HepG2 (cell line): ENCODE measurements around the gene NEURL3. TPM values are rescaled to one million over a fixed set of nuclear protein-coding genes. Genes with fewer than 3 reads are reported as not detected.
A peak's percentile ranks its signal among the peaks of the same experiment; 100 is the strongest.

Experiments used
- BCL6 ChIP-seq: IDR thresholded peaks from 2 replicates; pipeline ENCODE4 v1.6.1; 2016; ENCODE audit warnings: missing genetic modification reagents, missing compliant biosample characterization
- ETV6 ChIP-seq: sonication (generic); formaldehyde crosslinking; conservative IDR thresholded peaks from 2 replicates; pipeline ENCODE4 v1.4.0; 2020; ENCODE audit warnings: missing genetic modification reagents
- FOSL2 ChIP-seq: sonication (generic); formaldehyde crosslinking; IDR thresholded peaks from 2 replicates; pipeline ENCODE4 v1.4.0; 2020; ENCODE audit warnings: missing genetic modification reagents
- HCFC1 ChIP-seq: fragments of 150-350 bp; IDR thresholded peaks from 2 replicates; pipeline ENCODE4 v1.6.1; 2014; ENCODE audit warnings: low read depth, low read length
- IKZF1 ChIP-seq: fragments of 450-650 bp; IDR thresholded peaks from 2 replicates; pipeline ENCODE4 v1.7.1; 2016
- NR2F2 ChIP-seq: IDR thresholded peaks from 2 replicates; pipeline ENCODE4 v1.6.1; 2012; ENCODE audit warnings: low read depth, inconsistent platforms, borderline replicate concordance
- PAF1 ChIP-seq: IDR thresholded peaks from 2 replicates; pipeline ENCODE4 v1.6.1; 2016; ENCODE audit warnings: missing genetic modification reagents, missing compliant biosample characterization
- PAWR ChIP-seq: sonication (generic); formaldehyde crosslinking; IDR thresholded peaks from 2 replicates; pipeline ENCODE4 v1.4.0; 2020; ENCODE audit warnings: missing genetic modification reagents, mild to moderate bottlenecking, borderline replicate concordance
- PHF8 ChIP-seq: sonication (generic); formaldehyde crosslinking; IDR thresholded peaks from 2 replicates; pipeline ENCODE4 v1.5.0; 2020; ENCODE audit warnings: missing genetic modification reagents
- SMC3 ChIP-seq: IDR thresholded peaks from 2 replicates; pipeline ENCODE4 v1.6.1; 2011; ENCODE audit warnings: low read length, improper control_type of control experiment
- USF2 ChIP-seq, 2 experiments: sonication (generic) in 1 of 2; formaldehyde crosslinking in 1 of 2; IDR thresholded peaks; 2 replicates each; pipeline versions ENCODE4 v1.5.1 to v1.6.1; 2011 to 2020; ENCODE audit warnings: borderline replicate concordance in 1 of 2, low read depth in 1 of 2, low read length in 1 of 2, mild to moderate bottlenecking in 1 of 2, missing genetic modification reagents in 1 of 2, moderate library complexity in 1 of 2
- ZBTB33 ChIP-seq: sonication (generic); formaldehyde crosslinking; IDR thresholded peaks from 2 replicates; pipeline ENCODE4 v1.4.0; 2020; ENCODE audit warnings: missing genetic modification reagents
- ZFP36L2 ChIP-seq: sonication (generic); formaldehyde crosslinking; IDR thresholded peaks from 2 replicates; pipeline ENCODE4 v1.4.0; 2020; ENCODE audit warnings: missing genetic modification reagents
- ZMYM2 ChIP-seq: sonication (generic); formaldehyde crosslinking; IDR thresholded peaks from 2 replicates; pipeline ENCODE4 v1.8.0; 2022; ENCODE audit warnings: mild to moderate bottlenecking, missing genetic modification reagents
- ZNF205 ChIP-seq: IDR thresholded peaks from 2 replicates; pipeline ENCODE4 v1.6.1; 2018; ENCODE audit warnings: missing biosample characterization, missing genetic modification reagents
- ZNF484 ChIP-seq: sonication (generic); formaldehyde crosslinking; IDR thresholded peaks from 2 replicates; pipeline ENCODE4 v1.5.1; 2020; ENCODE audit warnings: mild to moderate bottlenecking, low read depth, missing genetic modification reagents, borderline replicate concordance
- ZNF746 ChIP-seq: sonication (generic); formaldehyde crosslinking; IDR thresholded peaks from 2 replicates; pipeline ENCODE4 v1.8.0; 2022; ENCODE audit warnings: mild to moderate bottlenecking, missing genetic modification reagents
- polyA plus RNA-seq, 8 experiments: library from polyadenylated mRNA; depleted of rRNA in 3 of 8; stranded (reverse) in 7 of 8; unstranded in 1 of 8; fragments of >200 nt; fragmentation: Illumina TruSeq in 4 of 8; extraction: Trizol in 4 of 8; gene quantifications; 2 replicates each; pipeline versions ENCODE4 v1.2.1 to v1.2.3, GENCODE V29; 2011 to 2016; ENCODE audit warnings: low read depth in 4 of 8, missing spikeins in 1 of 8, mixed read lengths in 1 of 8; ENCODE audit not compliant: insufficient read depth in 1 of 8
- total RNA-seq, 5 experiments: library from RNA; depleted of rRNA; stranded (reverse); fragments of >200 nt; fragmentation: Illumina TruSeq; extraction: Trizol; gene quantifications; 2 replicates each; pipeline ENCODE4 v1.2.3, GENCODE V29; 2016; ENCODE audit warnings: low read depth in 1 of 5
- TF ChIP-seq, protein P1 (sequence below): sonication (generic); formaldehyde crosslinking; conservative IDR thresholded peaks from 2 replicates; pipeline ENCODE4 v1.8.1; 2023; ENCODE audit warnings: missing genetic modification reagents
- TF ChIP-seq, protein P2 (sequence below): sonication (generic); formaldehyde crosslinking; IDR thresholded peaks from 2 replicates; pipeline ENCODE4 v1.5.0; 2020; ENCODE audit warnings: mild to moderate bottlenecking, missing genetic modification reagents

The NEURL3 gene
- total and polyA plus RNA-seq, 2 of the 13 experiments (the other 11 are each of a cell fraction or from before 2014, with no cell fraction given), result 0.16 to 1.2 TPM

- TF ChIP-seq ZNF484 (CRISPR knock-in tag), result no peak
- no peak for TF ChIP-seq ETV6 (CRISPR knock-in tag)
- no peak for TF ChIP-seq FOSL2 (CRISPR knock-in tag)
- no peak; the same call in 1 of the 2 replicates for TF ChIP-seq BCL6 (CRISPR knock-in tag)
- TF ChIP-seq IKZF1, result no peak
- TF ChIP-seq PAWR (CRISPR knock-in tag), result no peak
- TF ChIP-seq ZMYM2 (CRISPR knock-in tag), result peak; percentile 28; the same call in 1 of the 2 replicates
- TF ChIP-seq, protein P1, sequence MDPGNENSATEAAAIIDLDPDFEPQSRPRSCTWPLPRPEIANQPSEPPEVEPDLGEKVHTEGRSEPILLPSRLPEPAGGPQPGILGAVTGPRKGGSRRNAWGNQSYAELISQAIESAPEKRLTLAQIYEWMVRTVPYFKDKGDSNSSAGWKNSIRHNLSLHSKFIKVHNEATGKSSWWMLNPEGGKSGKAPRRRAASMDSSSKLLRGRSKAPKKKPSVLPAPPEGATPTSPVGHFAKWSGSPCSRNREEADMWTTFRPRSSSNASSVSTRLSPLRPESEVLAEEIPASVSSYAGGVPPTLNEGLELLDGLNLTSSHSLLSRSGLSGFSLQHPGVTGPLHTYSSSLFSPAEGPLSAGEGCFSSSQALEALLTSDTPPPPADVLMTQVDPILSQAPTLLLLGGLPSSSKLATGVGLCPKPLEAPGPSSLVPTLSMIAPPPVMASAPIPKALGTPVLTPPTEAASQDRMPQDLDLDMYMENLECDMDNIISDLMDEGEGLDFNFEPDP, result no peak
- no peak for TF ChIP-seq USF2 (IDR thresholded peaks at IDR 0.05; ENCODE audit: low read depth, low read length)
- TF ChIP-seq USF2 (CRISPR knock-in tag; IDR thresholded peaks at IDR 0.05; ENCODE audit: borderline replicate concordance), result no peak; the same call in 1 of the 2 replicates
- peak; percentile 18; the same call in 1 of the 2 replicates for TF ChIP-seq NR2F2
- TF ChIP-seq ZBTB33, result no peak
- TF ChIP-seq ZFP36L2 (CRISPR knock-in tag), result no peak
- no peak for TF ChIP-seq SMC3
- TF ChIP-seq HCFC1, result no peak
- peak; percentile 71; the same call in 1 of the 2 replicates for TF ChIP-seq PHF8 (CRISPR knock-in tag)
- peak; percentile 52; the same call in 1 of the 2 replicates for TF ChIP-seq ZNF205
- no peak for TF ChIP-seq ZNF746 (CRISPR knock-in tag)
- no peak for TF ChIP-seq PAF1 (CRISPR knock-in tag)
- TF ChIP-seq, protein P2, sequence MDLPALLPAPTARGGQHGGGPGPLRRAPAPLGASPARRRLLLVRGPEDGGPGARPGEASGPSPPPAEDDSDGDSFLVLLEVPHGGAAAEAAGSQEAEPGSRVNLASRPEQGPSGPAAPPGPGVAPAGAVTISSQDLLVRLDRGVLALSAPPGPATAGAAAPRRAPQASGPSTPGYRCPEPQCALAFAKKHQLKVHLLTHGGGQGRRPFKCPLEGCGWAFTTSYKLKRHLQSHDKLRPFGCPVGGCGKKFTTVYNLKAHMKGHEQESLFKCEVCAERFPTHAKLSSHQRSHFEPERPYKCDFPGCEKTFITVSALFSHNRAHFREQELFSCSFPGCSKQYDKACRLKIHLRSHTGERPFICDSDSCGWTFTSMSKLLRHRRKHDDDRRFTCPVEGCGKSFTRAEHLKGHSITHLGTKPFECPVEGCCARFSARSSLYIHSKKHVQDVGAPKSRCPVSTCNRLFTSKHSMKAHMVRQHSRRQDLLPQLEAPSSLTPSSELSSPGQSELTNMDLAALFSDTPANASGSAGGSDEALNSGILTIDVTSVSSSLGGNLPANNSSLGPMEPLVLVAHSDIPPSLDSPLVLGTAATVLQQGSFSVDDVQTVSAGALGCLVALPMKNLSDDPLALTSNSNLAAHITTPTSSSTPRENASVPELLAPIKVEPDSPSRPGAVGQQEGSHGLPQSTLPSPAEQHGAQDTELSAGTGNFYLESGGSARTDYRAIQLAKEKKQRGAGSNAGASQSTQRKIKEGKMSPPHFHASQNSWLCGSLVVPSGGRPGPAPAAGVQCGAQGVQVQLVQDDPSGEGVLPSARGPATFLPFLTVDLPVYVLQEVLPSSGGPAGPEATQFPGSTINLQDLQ (CRISPR knock-in tag), result no peak
These were observed 3.0 kb downstream of the NEURL3 start (continued) for GRCh38 chr2:96501886-96502810.
